IMR-90 (cell line): ENCODE measurements around the gene AKIP1. TPM values are rescaled to one million over a fixed set of nuclear protein-coding genes. Genes with fewer than 3 reads are reported as not detected.

ENCODE experiments used
- ATAC-seq: fragments of 200-7000 bp; cut with Tn5 transposase; 2 replicates; pipeline ENCODE4 v1.9.1; 2020; ENCODE audit warnings: low read depth, mild to moderate bottlenecking, moderate library complexity
- BruUV-seq: library from RNA; stranded (reverse); fragments of 400-500 nt; replicated peaks from 2 replicates; lab custom pipeline; 2021; lab: Mats Ljungman, UMichigan
- CTCF ChIA-PET: fragments of 300-600 bp; formaldehyde crosslinking; extraction: SDS; loops from one replicate; lab custom pipeline; 2021; ENCODE audit warnings: antibody characterized with exemption; lab: Yijun Ruan, JAX
- POLR2A ChIA-PET: fragments of 300-600 bp; sonication (Branson Sonifier 250); formaldehyde crosslinking; loops from one replicate; lab custom pipeline; 2022; ENCODE audit warnings: antibody characterized with exemption; ENCODE audit not compliant: unreplicated experiment; lab: Charles Lee
- DNase-seq: peaks from one replicate; pipeline ENCODE4 v3.0.0; 2013
- H2AFZ ChIP-seq: replicated peaks from 2 replicates; pipeline ENCODE3; 2013; ENCODE audit warnings: low read length, mild to moderate bottlenecking; ENCODE audit not compliant: poor library complexity
- H2AK5ac ChIP-seq: 2 replicates; pipeline ENCODE4 v1.6.1; 2013; ENCODE audit warnings: low read depth, low read length, inconsistent platforms
- H2AK9ac ChIP-seq: replicated peaks from 2 replicates; pipeline ENCODE3; 2013; ENCODE audit warnings: mild to moderate bottlenecking, low read depth, low read length, moderate library complexity; ENCODE audit not compliant: poor library complexity
- H2BK120ac ChIP-seq: 2 replicates; pipeline ENCODE4 v1.6.1; 2013; ENCODE audit warnings: low read depth, low read length, inconsistent platforms
- H2BK15ac ChIP-seq: 3 replicates; pipeline ENCODE4 v1.6.1; 2013; ENCODE audit warnings: low read depth, low read length, inconsistent platforms
- H2BK20ac ChIP-seq: 2 replicates; pipeline ENCODE4 v1.6.1; 2013; ENCODE audit warnings: low read depth, mild to moderate bottlenecking, inconsistent platforms, low read length, moderate library complexity
- H2BK5ac ChIP-seq: 2 replicates; pipeline ENCODE4 v1.6.1; 2013; ENCODE audit warnings: mild to moderate bottlenecking, low read depth, low read length, inconsistent platforms; ENCODE audit not compliant: poor library complexity, severe bottlenecking
- H3K14ac ChIP-seq: replicated peaks from 2 replicates; pipeline ENCODE4 v1.6.1; 2013; ENCODE audit warnings: low read depth, low read length, inconsistent platforms
- H3K18ac ChIP-seq: 2 replicates; pipeline ENCODE4 v1.6.1; 2013; ENCODE audit warnings: low read depth, low read length, control low read depth
- H3K23ac ChIP-seq: 2 replicates; pipeline ENCODE4 v1.6.1; 2013; ENCODE audit warnings: low read depth, low read length, inconsistent platforms
- H3K27ac ChIP-seq: 2 replicates; pipeline ENCODE4 v1.5.1; 2013; ENCODE audit warnings: mild to moderate bottlenecking, control low read depth, low read length; ENCODE audit not compliant: insufficient read depth
- H3K27me3 ChIP-seq: 2 replicates; pipeline ENCODE4 v1.6.1; 2013; ENCODE audit warnings: low read length; ENCODE audit not compliant: control insufficient read depth, insufficient read depth
- H3K36me3 ChIP-seq: 2 replicates; pipeline ENCODE4 v1.6.1; 2013; ENCODE audit warnings: low read length, mixed read lengths; ENCODE audit not compliant: control insufficient read depth, insufficient read depth
- H3K4ac ChIP-seq: 2 replicates; pipeline ENCODE4 v1.6.1; 2013; ENCODE audit warnings: low read depth, low read length, inconsistent platforms
- H3K4me1 ChIP-seq: 2 replicates; pipeline ENCODE4 v1.6.1; 2013; ENCODE audit warnings: low read length, mixed read lengths; ENCODE audit not compliant: control insufficient read depth, insufficient read depth
- H3K4me2 ChIP-seq: 2 replicates; pipeline ENCODE4 v1.6.1; 2013; ENCODE audit warnings: low read depth, mild to moderate bottlenecking, control low read depth, low read length, moderate library complexity
- H3K4me3 ChIP-seq: 2 replicates; pipeline ENCODE4 v1.5.1; 2013; ENCODE audit warnings: low read depth, mild to moderate bottlenecking, control low read depth, low read length, moderate library complexity; ENCODE audit not compliant: insufficient read depth
- H3K56ac ChIP-seq: 2 replicates; pipeline ENCODE4 v1.6.1; 2013; ENCODE audit warnings: low read length, inconsistent platforms; ENCODE audit not compliant: insufficient read depth; ENCODE audit errors: extremely low read depth
- H3K79me1 ChIP-seq, 2 experiments: 2 replicates each; pipeline ENCODE4 v1.6.1; 2013; ENCODE audit warnings: low read length in 2 of 2, inconsistent platforms in 1 of 2, low read depth in 1 of 2
- H3K9ac ChIP-seq: 2 replicates; pipeline ENCODE4 v1.6.1; 2013; ENCODE audit warnings: low read depth, low read length, control low read depth
- H3K9me1 ChIP-seq: 2 replicates; pipeline ENCODE4 v1.6.1; 2013; ENCODE audit warnings: low read length, inconsistent platforms; ENCODE audit not compliant: insufficient read depth
- H3K9me3 ChIP-seq: 2 replicates; pipeline ENCODE4 v1.6.1; 2013; ENCODE audit warnings: low read length; ENCODE audit not compliant: control insufficient read depth, insufficient read depth
- H4K20me1 ChIP-seq: 2 replicates; pipeline ENCODE4 v1.6.1; 2013; ENCODE audit warnings: low read length, inconsistent platforms; ENCODE audit not compliant: insufficient read depth
- H4K5ac ChIP-seq: 2 replicates; pipeline ENCODE4 v1.6.1; 2013; ENCODE audit warnings: mild to moderate bottlenecking, low read depth, low read length, control low read depth
- H4K8ac ChIP-seq, 2 experiments: 2 replicates each; pipeline ENCODE4 v1.6.1; 2013; ENCODE audit warnings: low read depth in 2 of 2, low read length in 2 of 2, control low read depth in 1 of 2, inconsistent platforms in 1 of 2
- H4K91ac ChIP-seq: 2 replicates; pipeline ENCODE4 v1.6.1; 2013; ENCODE audit warnings: low read depth, low read length, inconsistent platforms; ENCODE audit not compliant: insufficient read depth
- BHLHE40 ChIP-seq: fragments of 150-350 bp; IDR thresholded peaks from 2 replicates; pipeline ENCODE4 v1.6.1; 2016; ENCODE audit warnings: mild to moderate bottlenecking, low read depth, low read length
- CEBPB ChIP-seq: IDR thresholded peaks from 2 replicates; pipeline ENCODE4 v1.6.1; 2012; ENCODE audit warnings: low read depth, low read length, improper control_type of control experiment
- CHD1 ChIP-seq: IDR thresholded peaks from 2 replicates; pipeline ENCODE4 v1.6.1; 2012; ENCODE audit warnings: low read depth, low read length, improper control_type of control experiment
- CTCF ChIP-seq: conservative IDR thresholded peaks from 2 replicates; pipeline ENCODE4 v1.5.1; 2012; ENCODE audit warnings: mild to moderate bottlenecking, low read depth, low read length, improper control_type of control experiment
- ELK1 ChIP-seq: fragments of 150-350 bp; IDR thresholded peaks from 2 replicates; pipeline ENCODE4 v1.6.1; 2016; ENCODE audit warnings: low read depth, mild to moderate bottlenecking, low read length, moderate library complexity, borderline replicate concordance
- FOS ChIP-seq: fragments of 150-350 bp; IDR thresholded peaks from 2 replicates; pipeline ENCODE4 v1.6.1; 2016; ENCODE audit warnings: low read depth, low read length
- MAZ ChIP-seq: IDR thresholded peaks from 2 replicates; pipeline ENCODE4 v1.6.1; 2012; ENCODE audit warnings: low read depth, mild to moderate bottlenecking, low read length, improper control_type of control experiment, moderate library complexity, borderline replicate concordance
- MXI1 ChIP-seq: IDR thresholded peaks from 2 replicates; pipeline ENCODE4 v1.6.1; 2012; ENCODE audit warnings: low read depth, mild to moderate bottlenecking, low read length, moderate library complexity, borderline replicate concordance
- NFE2L2 ChIP-seq: fragments of 150-350 bp; IDR thresholded peaks from 2 replicates; pipeline ENCODE4 v1.6.1; 2016; ENCODE audit warnings: low read depth, mild to moderate bottlenecking, low read length
- POLR2A ChIP-seq: IDR thresholded peaks from 2 replicates; pipeline ENCODE4 v1.6.1; 2012; ENCODE audit warnings: mild to moderate bottlenecking, low read depth, low read length
- RAD21 ChIP-seq: IDR thresholded peaks from 2 replicates; pipeline ENCODE4 v1.6.1; 2012; ENCODE audit warnings: low read length, improper control_type of control experiment
- RCOR1 ChIP-seq: IDR thresholded peaks from 2 replicates; pipeline ENCODE4 v1.6.1; 2012; ENCODE audit warnings: mild to moderate bottlenecking, low read length, improper control_type of control experiment; ENCODE audit not compliant: insufficient replicate concordance
- RFX5 ChIP-seq: IDR thresholded peaks from 2 replicates; pipeline ENCODE4 v1.8.0; 2012; ENCODE audit warnings: low read depth, mild to moderate bottlenecking, low read length, moderate library complexity
- SMC3 ChIP-seq: fragments of 150-350 bp; IDR thresholded peaks from 2 replicates; pipeline ENCODE4 v1.6.1; 2016; ENCODE audit warnings: low read depth, mild to moderate bottlenecking, antibody characterized with exemption, low read length, moderate library complexity
- USF2 ChIP-seq: fragments of 150-350 bp; IDR thresholded peaks from 2 replicates; pipeline ENCODE4 v1.6.1; 2017; ENCODE audit warnings: mild to moderate bottlenecking, antibody characterized with exemption, low read length, low read depth
- WGBS, 2 experiments: methylation state at CpG; one replicate each; pipeline versions ENCODE4 v1.1.5 to v1.1.7; 2013; ENCODE audit warnings: missing lambda C conversion rate in 2 of 2; ENCODE audit not compliant: insufficient read length in 1 of 2; ENCODE audit errors: extremely low coverage in 2 of 2; 5-methylcytosine and 5-hydroxymethylcytosine counted together
- dilution Hi-C: fragments of 300-500 bp; cut with HindIII; formaldehyde crosslinking; loops from one replicate; pipeline ENCODE4 v1.14.3; 2018; ENCODE audit warnings: low sequenced_read_pairs; ENCODE audit not compliant: unreplicated experiment
- in situ Hi-C: fragments of 300-500 bp; cut with MboI; formaldehyde crosslinking; loops from 3 replicates; pipeline ENCODE4 v1.14.3; 2019; ENCODE audit warnings: low sequenced_read_pairs, inconsistent platforms, mixed read lengths
- intact Hi-C: fragments of 100-400 bp; cut with micrococcal nuclease; formaldehyde crosslinking; loops from 2 replicates; pipeline ENCODE4 v1.10.0; 2022
- polyA plus RNA-seq, 3 experiments: library from polyadenylated mRNA; depleted of rRNA; stranded (reverse); fragments of >200 nt; gene quantifications; 2 replicates each; pipeline ENCODE4 v1.2.3, GENCODE V29; 2012; ENCODE audit warnings: low replicate concordance in 1 of 3
- total RNA-seq: library from RNA; depleted of rRNA; stranded (reverse); fragments of >200 nt; gene quantifications from 2 replicates; pipeline ENCODE4 v1.2.3, GENCODE V29; 2012

Gene AKIP1
- total and polyA plus RNA-seq, 2 of the 4 experiments (the other 2 are of a cell fraction), result 33.9 to 36.0 TPM

- peaks cover 8% of the 10 kb centered on the region for H3K4me1 ChIP-seq
- no peak overlapping the region for H2BK15ac ChIP-seq
- H3K14ac ChIP-seq, result no peak overlapping the region
- no peak overlapping the region for H2BK20ac ChIP-seq
- H2AK9ac ChIP-seq, result no peak overlapping the region
- H3K79me1 ChIP-seq, result no peaks in the 10 kb centered on the region
- POLR2A ChIA-PET, result no interaction called here
- H4K8ac ChIP-seq, result no peak overlapping the region
- H3K27me3 ChIP-seq, result no peaks in the 10 kb centered on the region
- H4K5ac ChIP-seq, result no peak overlapping the region
- H3K4me3 ChIP-seq, result no peak overlapping the region
- H3K36me3 ChIP-seq, result no peaks in the 10 kb centered on the region
- H3K56ac ChIP-seq, result no peak overlapping the region
- H2AFZ ChIP-seq, result no peak overlapping the region
- no peaks in the 10 kb centered on the region for H3K9me3 ChIP-seq
- 0 out of 2 replicates have a peak, but pooled peaks cover 5% of the 10 kb centered on the region for H3K9me1 ChIP-seq
- H3K27ac ChIP-seq, result no peak overlapping the region
- H4K20me1 ChIP-seq, result no peaks in the 10 kb centered on the region
- H2BK5ac ChIP-seq, result no peak overlapping the region
- H2BK120ac ChIP-seq, result no peak overlapping the region
- H3K18ac ChIP-seq, result no peak overlapping the region
- 84% methylated on average over 5 of the region's 14 CpGs; no CpG with 5 or more reads in 1 of the 2 experiments for WGBS, 2 experiments
- H3K4me2 ChIP-seq, result no peak overlapping the region
- DNase-seq (no peak), ATAC-seq (no peak)
- H3K23ac ChIP-seq, result no peak overlapping the region
- BruUV-seq, result no TSS peak
- intact Hi-C loops (no loop called here), dilution Hi-C loops (no loop called here), in situ Hi-C loops (no loop called here)
- TF ChIP-seq RAD21 (no peak), POLR2A (no peak), ELK1 (no peak), SMC3 (no peak), MAZ (no peak), MXI1 (no peak), CEBPB (no peak), CHD1 (no peak), FOS (no peak), CTCF (no peak), USF2 (no peak), BHLHE40 (no peak), RCOR1 (no peak), RFX5 (no peak), NFE2L2 (no peak)
- H2AK5ac ChIP-seq, result no peak overlapping the region
- CTCF ChIA-PET, result no interaction called here
- no peak overlapping the region for H4K91ac ChIP-seq
- H3K9ac ChIP-seq, result no peak overlapping the region
- H3K4ac ChIP-seq, result no peak overlapping the region
Measured at GRCh38 chr11:8937659-8938058, 26.7 kb downstream of the AKIP1 start.
